Jurkat, Clone E6-1 (cell line): ENCODE measurements around the gene HOXB9.
A peak's percentile ranks its signal among the peaks of the same experiment; 100 is the strongest.

Experiments
- DNase-seq: peaks from one replicate; pipeline ENCODE4 v3.0.0-alpha.2; 2011; ENCODE audit warnings: low read depth, low spot score
- H3K4me3 ChIP-seq: 2 replicates; pipeline ENCODE4 v1.5.1; 2011; ENCODE audit warnings: mild to moderate bottlenecking, low read length, control low read depth, moderate library complexity

HOXB9 gene

GRCh38 chr17:48640858-48641180 lies 14.7 kb upstream of the HOXB9 start:
- H3K4me3 ChIP-seq = no peak overlapping the region
- no peak for DNase-seq

GRCh38 chr17:48639982-48640857 lies 14.1 kb upstream of the HOXB9 start:
- H3K4me3 ChIP-seq = no peak overlapping the region
- no peak for DNase-seq

GRCh38 chr17:48639136-48639535 lies 13.0 kb upstream of the HOXB9 start:
- no peak for DNase-seq
- H3K4me3 ChIP-seq = no peak overlapping the region

- no peak for DNase-seq
- no peak overlapping the region for H3K4me3 ChIP-seq
These were observed 11.4 kb upstream of the HOXB9 start for GRCh38 chr17:48637323-48638260.

GRCh38 chr17:48636177-48637018 lies 10.2 kb upstream of the HOXB9 start:
- H3K4me3 ChIP-seq = no peak overlapping the region
- peak; percentile 65 for DNase-seq

- no peak for DNase-seq
- no peak overlapping the region for H3K4me3 ChIP-seq
These were observed 8.5 kb upstream of the HOXB9 start for GRCh38 chr17:48634493-48635208.

GRCh38 chr17:48633266-48633677 lies 7.1 kb upstream of the HOXB9 start:
- no peak overlapping the region for H3K4me3 ChIP-seq
- DNase-seq = no peak

GRCh38 chr17:48632579-48633265 lies 6.6 kb upstream of the HOXB9 start:
- H3K4me3 ChIP-seq = no peak overlapping the region

GRCh38 chr17:48631693-48632578 lies 5.8 kb upstream of the HOXB9 start:
- H3K4me3 ChIP-seq = no peak overlapping the region
- DNase-seq = no peak

More at GRCh38 chr17:48632579-48633265, 6.6 kb upstream of the HOXB9 start:
- DNase-seq = no peak

GRCh38 chr17:48630925-48631692 lies 5.0 kb upstream of the HOXB9 start:
- no peak for DNase-seq
- no peak overlapping the region for H3K4me3 ChIP-seq

- no peak for DNase-seq
- H3K4me3 ChIP-seq = no peak overlapping the region
These were observed 4.1 kb upstream of the HOXB9 start for GRCh38 chr17:48630009-48630924.

GRCh38 chr17:48629411-48629759 lies 3.2 kb upstream of the HOXB9 start:
- no peak for DNase-seq
- no peak overlapping the region for H3K4me3 ChIP-seq

- DNase-seq = no peak
- no peak overlapping the region for H3K4me3 ChIP-seq
These were observed 2.7 kb upstream of the HOXB9 start for GRCh38 chr17:48628649-48629410.

GRCh38 chr17:48627623-48628521 lies 1.7 kb upstream of the HOXB9 start:
- DNase-seq = no peak
- no peak overlapping the region for H3K4me3 ChIP-seq
